GM23248 (cell line): ENCODE measurements around the gene HOXA10. TPM values are rescaled to one million over a fixed set of nuclear protein-coding genes. Genes with fewer than 3 reads are reported as not detected.
A peak's percentile ranks its signal among the peaks of the same experiment; 100 is the strongest.

Source experiments
- DNase-seq: peaks from one replicate; pipeline ENCODE4 v3.0.0-alpha.2; 2015
- H2AFZ ChIP-seq: fragments of 200-600 bp; sonication (generic); 2 replicates; pipeline ENCODE4 v1.6.1; 2016; ENCODE audit warnings: antibody characterized with exemption
- H3F3A ChIP-seq: fragments of 200-600 bp; sonication (generic); 2 replicates; pipeline ENCODE4 v1.6.1; 2016; ENCODE audit warnings: mild to moderate bottlenecking, antibody characterized with exemption, mixed run types; ENCODE audit not compliant: insufficient read depth
- H3K27ac ChIP-seq: fragments of 200-600 bp; sonication (generic); 2 replicates; pipeline ENCODE4 v1.5.1; 2016; ENCODE audit warnings: mild to moderate bottlenecking
- H3K27me3 ChIP-seq: fragments of 200-600 bp; sonication (generic); replicated peaks from 2 replicates; pipeline ENCODE4 v1.6.1; 2016; ENCODE audit warnings: mild to moderate bottlenecking; ENCODE audit not compliant: insufficient read depth
- H3K36me3 ChIP-seq: fragments of 200-600 bp; sonication (generic); 2 replicates; pipeline ENCODE4 v1.6.1; 2016; ENCODE audit warnings: low read depth, mild to moderate bottlenecking
- H3K4me1 ChIP-seq: fragments of 200-600 bp; sonication (generic); 2 replicates; pipeline ENCODE4 v1.6.1; 2016; ENCODE audit warnings: mild to moderate bottlenecking; ENCODE audit not compliant: insufficient read depth
- H3K4me2 ChIP-seq: fragments of 200-600 bp; sonication (generic); one replicate; pipeline ENCODE4 v1.6.1; 2016; ENCODE audit warnings: mild to moderate bottlenecking; ENCODE audit not compliant: unreplicated experiment
- H3K4me3 ChIP-seq: fragments of 200-600 bp; sonication (generic); 2 replicates; pipeline ENCODE4 v1.5.1; 2016; ENCODE audit warnings: mild to moderate bottlenecking
- H3K79me2 ChIP-seq: fragments of 200-600 bp; sonication (generic); 2 replicates; pipeline ENCODE4 v1.6.1; 2016; ENCODE audit warnings: mild to moderate bottlenecking; ENCODE audit not compliant: insufficient read depth
- H3K9ac ChIP-seq: fragments of 200-600 bp; sonication (generic); 2 replicates; pipeline ENCODE4 v1.6.1; 2016; ENCODE audit warnings: mild to moderate bottlenecking
- H3K9me2 ChIP-seq: fragments of 200-600 bp; sonication (generic); 2 replicates; pipeline ENCODE4 v1.6.1; 2016; ENCODE audit warnings: mixed run types, mild to moderate bottlenecking, moderate library complexity; ENCODE audit not compliant: insufficient read depth
- H3K9me3 ChIP-seq: fragments of 200-600 bp; sonication (generic); one replicate; pipeline ENCODE4 v1.6.1; 2017; ENCODE audit warnings: low read depth
- H4K20me1 ChIP-seq: fragments of 200-600 bp; sonication (generic); 2 replicates; pipeline ENCODE4 v1.6.0; 2016; ENCODE audit not compliant: insufficient read depth
- EZH2 ChIP-seq: fragments of 200-600 bp; sonication (generic); IDR thresholded peaks from 2 replicates; pipeline ENCODE4 v1.6.1; 2018; ENCODE audit warnings: antibody characterized with exemption, mild to moderate bottlenecking; ENCODE audit not compliant: insufficient read depth, poor library complexity, severe bottlenecking
- EZH2phosphoT487 ChIP-seq: fragments of 200-600 bp; sonication (generic); IDR thresholded peaks from 2 replicates; pipeline ENCODE4 v1.6.1; 2018; ENCODE audit warnings: antibody characterized with exemption, moderate library complexity, mild to moderate bottlenecking, low read depth; ENCODE audit not compliant: insufficient read depth
- WGBS, 2 experiments: methylation state at CpG; one replicate each; pipeline ENCODE4 v1.1.6; 2015 to 2017; ENCODE audit warnings: low lambda C conversion rate in 2 of 2, low coverage in 1 of 2; ENCODE audit errors: missing lambda C conversion rate in 2 of 2; 5-methylcytosine and 5-hydroxymethylcytosine counted together
- in situ Hi-C: fragments of 300-500 bp; cut with MboI; formaldehyde crosslinking; loops from 2 replicates; pipeline ENCODE4 v1.15.0; 2020
- polyA plus RNA-seq: library from polyadenylated mRNA; unstranded; fragments of >200 nt; fragmentation: Nextera tagmentation; extraction: Ambion mirVana; gene quantifications from 2 replicates; pipeline ENCODE4 v1.2.1, GENCODE V29; 2016
- total RNA-seq: library from RNA; depleted of rRNA; stranded (reverse); fragments of >200 nt; shearing (Covaris generic); gene quantifications from 2 replicates; pipeline ENCODE4 v1.2.3, GENCODE V29; 2014

The HOXA10 gene
- total and polyA plus RNA-seq, 2 experiments from 2014 or later, result 28.0 to 29.3 TPM

DNA sequence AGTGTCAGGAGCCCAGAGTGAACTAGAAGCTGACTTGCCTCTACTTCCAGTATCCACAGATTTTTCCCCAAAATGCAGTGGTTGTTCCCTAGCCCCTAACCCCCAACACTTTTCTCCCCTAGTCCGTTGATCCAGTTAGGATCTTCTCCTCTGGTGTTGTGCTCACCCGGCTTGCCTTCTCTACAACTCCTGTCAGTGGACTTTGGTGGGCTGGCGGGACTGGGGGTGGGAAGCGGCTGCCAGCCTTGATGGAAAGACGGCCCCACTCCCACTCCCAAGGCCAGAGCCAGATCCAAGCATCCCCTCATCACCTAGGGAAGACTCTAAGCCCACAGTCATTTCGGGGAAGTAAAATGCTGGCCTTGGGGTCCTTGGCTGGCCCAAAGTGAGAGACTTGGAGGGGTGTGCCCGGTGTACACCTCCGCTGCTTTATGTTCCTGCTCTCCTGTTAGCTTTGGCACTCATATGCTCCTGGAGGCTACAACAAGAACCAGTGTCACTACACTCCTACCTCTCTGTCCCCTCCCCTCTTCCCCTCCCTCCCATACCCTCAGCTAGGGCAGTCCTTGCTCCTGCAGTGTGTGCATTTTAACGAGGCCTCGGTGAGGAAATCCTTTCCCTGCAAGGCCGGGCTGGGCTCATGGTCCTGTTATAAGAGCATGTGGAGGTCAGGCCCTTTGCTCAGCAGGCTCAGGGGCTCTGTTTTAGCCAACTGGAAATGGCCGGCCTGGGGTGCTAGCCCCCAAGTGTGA, 930 bp upstream of the HOXA10 start:
- peak; percentile 74 for DNase-seq
- TF ChIP-seq EZH2 (no peak), EZH2phosphoT487 (no peak)
- Histone ChIP-seq H3K4me2 (peak overlapping the region; percentile 100), H3K9me2 (no peaks in the 10 kb centered on the region), H3K36me3 (peaks cover 4% of the 10 kb centered on the region; the same call in 1 of the 2 replicates), H3K4me3 (peak overlapping the region; percentile 83), H3K9me3 (no peaks in the 10 kb centered on the region), H3K27me3 (no peaks in the 10 kb centered on the region), H3K9ac (peak overlapping the region; percentile 98), H3F3A (no peaks in the 10 kb centered on the region), H3K79me2 (peaks cover 96% of the 10 kb centered on the region), H4K20me1 (no peaks in the 10 kb centered on the region), H3K27ac (peak overlapping the region; percentile 99), H2AFZ (peak overlapping the region; percentile 65), H3K4me1 (peaks cover 31% of the 10 kb centered on the region)
- in situ Hi-C loops, result loop anchor here (10.0 kb wide), 1 partner anchor 1320 kb away; no protein-coding TSS in a partner anchor
- 8 to 11% methylated on average over 12 of the region's 12 CpGs for WGBS, 2 experiments

GRCh38 chr7:27173511-27173955, 587 bp downstream of the HOXA10 start:
- peaks cover 31% of the 10 kb centered on the region for H3K4me1 ChIP-seq
- H3K27ac ChIP-seq, result peak overlapping the region; percentile 99
- H3K4me2 ChIP-seq, result peak overlapping the region; percentile 100
- peak overlapping the region; percentile 98 for H3K9ac ChIP-seq
- in situ Hi-C loops, result loop anchor here (10.0 kb wide), 1 partner anchor 1319 kb away; no protein-coding TSS in a partner anchor
- peak overlapping the region; percentile 83 for H3K4me3 ChIP-seq
- WGBS, 2 experiments, result 1% methylated on average over 30 to 37 of the region's 59 CpGs
- H3K36me3 ChIP-seq, result peaks cover 4% of the 10 kb centered on the region; the same call in 1 of the 2 replicates
- H3K9me2 ChIP-seq, result no peaks in the 10 kb centered on the region
- TF ChIP-seq EZH2phosphoT487, result no peak
- TF ChIP-seq EZH2, result no peak
- H4K20me1 ChIP-seq, result no peaks in the 10 kb centered on the region
- H3F3A ChIP-seq, result no peaks in the 10 kb centered on the region
- H3K9me3 ChIP-seq, result no peaks in the 10 kb centered on the region
- H3K79me2 ChIP-seq, result peaks cover 100% of the 10 kb centered on the region
- H3K27me3 ChIP-seq, result no peaks in the 10 kb centered on the region
- H2AFZ ChIP-seq, result 0 out of 2 replicates have a peak overlapping the region, but pooled peaks have one; percentile 1
- peak; percentile 74 for DNase-seq

DNA sequence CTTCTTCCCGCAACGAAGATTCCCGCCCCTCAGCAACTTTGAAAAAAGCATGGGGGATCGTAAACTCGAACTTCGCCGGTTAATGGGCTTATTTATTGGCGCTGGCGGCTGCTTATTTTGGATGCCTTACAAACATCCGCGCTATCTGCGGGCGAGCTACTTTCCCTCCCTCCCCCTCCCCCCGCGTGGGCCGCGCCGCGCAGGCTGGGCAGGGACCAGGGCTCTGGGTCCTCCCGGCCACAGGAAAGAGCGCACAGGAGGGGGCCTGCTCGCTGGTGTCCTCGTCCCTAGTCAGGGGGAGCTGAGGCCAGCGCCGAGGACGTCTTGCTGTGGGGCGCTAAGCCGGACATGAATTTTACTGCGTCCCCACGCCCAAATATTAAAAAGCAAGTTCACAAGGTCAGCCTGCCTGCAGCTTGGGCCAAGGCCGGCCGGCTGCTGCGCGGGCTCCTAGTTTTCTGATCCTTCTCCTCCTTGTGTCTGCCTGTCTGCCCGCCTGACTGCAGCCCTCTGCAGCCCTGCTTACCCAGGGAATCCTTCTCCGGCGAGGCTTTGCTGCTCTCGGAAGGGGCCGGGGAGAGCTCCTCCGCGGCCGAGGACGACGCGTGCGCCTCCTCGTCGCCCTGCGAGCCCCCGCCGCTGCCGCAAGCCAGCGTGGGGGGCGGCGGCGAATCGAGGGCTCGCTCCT, 1.2 kb downstream of the HOXA10 start:
- in situ Hi-C loops, result loop anchor here (10.0 kb wide), 1 partner anchor 1318 kb away; no protein-coding TSS in a partner anchor
- DNase-seq, result peak; percentile 82

DNA sequence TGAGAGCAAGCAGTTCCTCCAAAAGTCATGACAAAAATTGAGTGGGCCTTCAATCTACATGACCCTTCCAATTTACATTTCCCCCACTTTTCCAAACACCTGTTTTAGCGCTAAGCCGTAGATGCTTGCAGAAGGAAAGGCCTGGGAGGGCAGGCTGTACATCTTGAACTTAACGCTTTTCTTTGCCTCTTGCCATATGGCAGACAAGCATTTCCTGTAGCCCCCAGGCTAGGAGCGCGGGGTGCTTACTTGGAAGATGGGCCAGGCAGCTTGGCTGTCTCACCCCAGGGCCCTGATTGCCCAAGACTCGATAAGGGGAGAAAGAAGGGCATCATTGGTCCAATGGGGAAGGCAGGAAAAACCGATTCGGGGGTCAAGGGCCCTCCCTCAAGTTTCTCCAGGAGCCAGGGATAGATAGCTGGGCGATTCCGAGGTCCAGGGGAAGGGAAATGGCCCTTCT, 1.8 kb downstream of the HOXA10 start:
- H2AFZ ChIP-seq, result 0 out of 2 replicates have a peak overlapping the region, but pooled peaks have one; percentile 1
- TF ChIP-seq EZH2phosphoT487, result no peak
- TF ChIP-seq EZH2, result no peak
- H3K4me1 ChIP-seq, result peaks cover 30% of the 10 kb centered on the region
- H3F3A ChIP-seq, result peaks cover 9% of the 10 kb centered on the region; the same call in 1 of the 2 replicates
- H3K9me2 ChIP-seq, result no peaks in the 10 kb centered on the region
- no peaks in the 10 kb centered on the region for H3K9me3 ChIP-seq
- peaks cover 4% of the 10 kb centered on the region; the same call in 1 of the 2 replicates for H3K36me3 ChIP-seq
- no peaks in the 10 kb centered on the region for H4K20me1 ChIP-seq
- in situ Hi-C loops, result loop anchor here (10.0 kb wide), 1 partner anchor 1318 kb away; no protein-coding TSS in a partner anchor
- no peaks in the 10 kb centered on the region for H3K27me3 ChIP-seq
- peak; percentile 71 for DNase-seq
- WGBS, 2 experiments, result 0% methylated on average over 10 of the region's 10 CpGs
- H3K27ac ChIP-seq, result peak overlapping the region; percentile 99
- peak overlapping the region; percentile 83 for H3K4me3 ChIP-seq
- H3K79me2 ChIP-seq, result peaks cover 100% of the 10 kb centered on the region
- H3K9ac ChIP-seq, result peak overlapping the region; percentile 98
- peak overlapping the region; percentile 100 for H3K4me2 ChIP-seq

More for the DNA sequence above, 1.2 kb downstream of the HOXA10 start:
- no peaks in the 10 kb centered on the region for H3K9me2 ChIP-seq
- no peaks in the 10 kb centered on the region for H4K20me1 ChIP-seq
- peaks cover 3% of the 10 kb centered on the region; the same call in 1 of the 2 replicates for H3F3A ChIP-seq
- H2AFZ ChIP-seq, result 0 out of 2 replicates have a peak overlapping the region, but pooled peaks have one; percentile 1
- peak overlapping the region; percentile 83 for H3K4me3 ChIP-seq
- H3K9ac ChIP-seq, result peak overlapping the region; percentile 98
- 1% methylated on average over 54 to 58 of the region's 58 CpGs for WGBS, 2 experiments
- H3K4me2 ChIP-seq, result peak overlapping the region; percentile 100
- H3K36me3 ChIP-seq, result peaks cover 4% of the 10 kb centered on the region; the same call in 1 of the 2 replicates
- no peaks in the 10 kb centered on the region for H3K9me3 ChIP-seq
- H3K27ac ChIP-seq, result peak overlapping the region; percentile 99
- no peak for TF ChIP-seq EZH2
- peaks cover 27% of the 10 kb centered on the region for H3K4me1 ChIP-seq
- no peaks in the 10 kb centered on the region for H3K27me3 ChIP-seq
- H3K79me2 ChIP-seq, result peaks cover 100% of the 10 kb centered on the region
